GM19239 (cell line): Measurements from ENCODE around the gene DMAC2.
"Not testable (repeated sequence)": the region's sequence is repeated elsewhere in the genome, so short reads cannot be mapped to it uniquely, and the experiment has no call there.

Source experiments
- DNase-seq: peaks from one replicate; pipeline ENCODE4 v3.0.0; 2011; ENCODE audit warnings: low spot score; ENCODE audit not compliant: insufficient read length
- FAIRE-seq: peaks from 2 replicates; lab custom pipeline; 2011; peaks lifted over from hg19 to GRCh38; lab: Jason Lieb, UNC

Gene DMAC2

DNA sequence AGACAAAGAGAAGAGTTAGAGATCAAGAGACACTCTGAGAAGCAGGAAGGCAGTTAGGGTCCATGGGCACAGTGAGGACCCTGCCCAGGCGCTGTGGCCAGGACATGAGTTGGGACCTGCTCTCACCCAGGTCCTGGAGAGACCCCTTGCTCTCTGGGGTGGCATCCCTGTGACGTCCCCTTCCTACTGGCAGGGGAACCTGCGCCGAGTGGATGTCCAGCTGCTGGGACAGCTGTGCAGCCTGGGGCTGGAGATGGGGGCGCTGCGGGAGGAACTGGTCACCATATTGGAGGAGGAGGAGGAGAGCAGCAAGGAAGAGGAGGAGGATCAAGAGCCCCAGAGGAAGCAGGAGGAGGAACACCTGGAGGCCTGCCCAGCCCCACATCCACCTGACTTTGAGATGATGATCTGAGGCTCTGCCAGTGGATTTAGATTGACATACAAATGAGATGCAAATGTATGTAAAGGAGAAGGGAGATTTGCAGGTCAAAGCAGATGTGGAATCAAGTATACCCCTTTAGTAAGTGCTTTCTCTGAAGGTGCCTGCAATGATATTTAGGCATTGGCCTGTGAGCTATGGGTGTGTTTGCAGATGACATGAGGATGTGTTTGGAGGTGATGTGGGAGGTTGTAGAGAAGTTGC, 4.2 kb upstream of the DMAC2 start:
- no peak for FAIRE-seq
- DNase-seq: no peak

DNA sequence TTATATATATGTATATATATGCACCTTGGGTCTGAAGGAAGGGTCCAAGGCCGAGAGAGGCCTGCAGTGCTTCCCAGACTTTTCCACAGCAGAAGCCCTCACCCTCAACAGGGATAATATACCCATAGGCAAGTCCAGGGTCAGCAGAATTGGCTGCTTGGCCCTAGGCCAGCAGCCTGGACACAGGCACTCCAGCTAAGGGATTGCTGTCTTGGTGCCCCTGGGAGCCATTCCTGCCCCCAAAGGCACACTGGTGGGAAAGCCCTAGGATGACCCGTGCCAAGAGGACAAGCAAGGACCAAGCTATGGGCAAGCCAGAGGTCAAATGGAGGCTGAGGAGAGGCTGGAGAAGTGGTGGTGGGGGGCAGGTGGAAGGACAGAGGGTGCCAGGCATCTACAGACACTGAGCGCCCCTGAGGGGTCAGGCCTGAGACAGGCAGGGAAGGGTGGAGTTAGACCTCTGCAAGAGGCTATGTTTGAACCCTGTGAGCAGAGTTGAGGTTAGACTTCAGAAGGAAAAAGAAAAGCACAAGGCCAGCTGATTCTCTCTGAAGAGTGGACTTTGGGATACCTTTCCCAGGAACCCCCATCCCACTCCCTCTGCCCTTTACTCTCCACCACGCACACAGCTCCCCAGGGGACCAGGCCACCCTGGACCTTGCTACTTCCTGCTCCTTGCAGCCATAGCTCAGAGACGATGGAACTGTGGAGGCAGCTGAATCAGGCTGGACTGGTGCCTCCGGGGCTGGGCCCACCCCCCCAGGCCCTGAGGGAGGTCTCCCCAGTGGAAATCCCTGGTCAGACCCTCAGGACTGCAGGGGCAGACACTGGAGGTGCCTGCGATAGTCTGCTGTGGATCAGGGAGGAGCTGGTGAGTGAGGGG, 3.0 kb upstream of the DMAC2 start, which contains the start of gene ERICH4:
ERICH4 (plus strand) TSS at position 684 of the 883 bp plus-strand sequence; CDS start at position 698, 14 bp downstream.
- FAIRE-seq (no peak), DNase-seq (no peak)

DNA sequence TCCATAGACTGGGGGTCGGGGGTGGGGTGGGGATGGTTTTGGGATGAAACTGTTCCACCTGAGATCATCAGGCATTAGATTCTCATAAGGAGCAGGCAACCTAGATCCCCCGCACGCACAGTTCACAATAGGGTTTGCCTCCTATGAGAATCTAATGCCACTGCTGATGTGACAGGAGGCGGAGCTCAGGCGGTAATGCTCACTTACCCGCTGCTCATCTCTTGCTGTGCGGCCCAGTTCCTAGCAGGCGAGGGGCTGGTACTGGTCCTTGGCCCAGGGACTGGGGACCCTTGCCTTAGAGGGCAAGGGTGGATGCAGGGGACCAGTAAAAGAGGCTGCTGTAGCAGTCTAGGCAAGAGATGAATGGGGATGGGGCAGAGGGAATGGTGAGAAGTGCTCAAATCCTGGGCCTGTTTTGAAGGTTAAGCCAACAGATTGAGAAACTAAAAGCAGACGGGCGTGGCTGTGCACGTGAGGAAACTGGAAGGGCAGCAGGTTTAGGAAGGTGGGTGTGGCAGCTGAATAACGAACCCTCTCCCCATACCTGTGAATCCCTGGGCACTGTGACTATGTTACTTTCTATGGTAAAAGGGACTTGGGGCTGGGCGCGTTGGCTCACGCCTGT, 1.7 kb upstream of the DMAC2 start:
- FAIRE-seq (no peak), DNase-seq (no peak)

DNA sequence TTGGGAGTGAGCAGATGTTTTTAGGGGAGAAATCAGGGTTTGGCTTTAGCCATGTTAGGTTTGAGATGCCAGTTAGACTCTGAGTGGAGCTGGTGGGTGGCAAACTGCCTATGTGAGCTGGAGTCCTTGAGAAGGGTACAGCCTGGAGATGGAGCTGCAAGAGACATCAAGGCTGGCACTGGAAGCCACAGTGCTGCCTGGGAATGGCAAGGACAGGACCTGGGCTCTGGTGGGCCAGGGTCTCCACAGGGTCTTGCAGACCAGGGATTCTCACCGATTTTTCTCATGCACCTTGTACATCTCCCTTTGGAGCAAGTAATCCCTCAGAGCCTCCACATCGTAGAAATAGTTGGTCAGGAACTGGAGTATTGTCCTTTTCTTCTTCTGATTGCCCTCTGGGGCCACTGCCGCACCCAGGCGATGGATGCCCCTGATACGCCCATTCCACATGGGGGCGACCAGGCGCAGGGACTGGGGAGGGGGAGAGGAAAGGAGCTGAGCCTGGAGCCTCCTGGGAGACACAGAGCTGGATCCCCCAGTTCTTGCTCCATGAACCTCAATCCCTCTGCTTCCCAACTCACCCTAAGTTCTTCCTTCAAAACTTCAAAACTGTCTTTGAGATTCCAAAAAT, 1.7 kb downstream of the DMAC2 start:
- DNase-seq (no peak), FAIRE-seq (no peak)

DNA sequence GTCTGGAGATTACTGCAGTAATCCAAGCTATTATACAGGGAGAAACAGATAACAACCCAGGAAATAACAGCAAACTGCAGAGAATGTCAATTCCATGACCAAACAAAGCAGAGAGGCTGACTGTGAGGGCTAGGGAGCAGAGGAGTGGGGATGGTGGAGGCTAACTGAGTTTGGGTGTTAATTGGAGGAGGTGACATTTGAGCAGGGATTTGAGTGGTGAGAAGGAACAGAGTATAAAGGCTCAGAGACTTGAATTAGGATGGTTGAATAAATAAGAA, 3.1 kb downstream of the DMAC2 start:
- DNase-seq (no peak), FAIRE-seq (no peak)

DNA sequence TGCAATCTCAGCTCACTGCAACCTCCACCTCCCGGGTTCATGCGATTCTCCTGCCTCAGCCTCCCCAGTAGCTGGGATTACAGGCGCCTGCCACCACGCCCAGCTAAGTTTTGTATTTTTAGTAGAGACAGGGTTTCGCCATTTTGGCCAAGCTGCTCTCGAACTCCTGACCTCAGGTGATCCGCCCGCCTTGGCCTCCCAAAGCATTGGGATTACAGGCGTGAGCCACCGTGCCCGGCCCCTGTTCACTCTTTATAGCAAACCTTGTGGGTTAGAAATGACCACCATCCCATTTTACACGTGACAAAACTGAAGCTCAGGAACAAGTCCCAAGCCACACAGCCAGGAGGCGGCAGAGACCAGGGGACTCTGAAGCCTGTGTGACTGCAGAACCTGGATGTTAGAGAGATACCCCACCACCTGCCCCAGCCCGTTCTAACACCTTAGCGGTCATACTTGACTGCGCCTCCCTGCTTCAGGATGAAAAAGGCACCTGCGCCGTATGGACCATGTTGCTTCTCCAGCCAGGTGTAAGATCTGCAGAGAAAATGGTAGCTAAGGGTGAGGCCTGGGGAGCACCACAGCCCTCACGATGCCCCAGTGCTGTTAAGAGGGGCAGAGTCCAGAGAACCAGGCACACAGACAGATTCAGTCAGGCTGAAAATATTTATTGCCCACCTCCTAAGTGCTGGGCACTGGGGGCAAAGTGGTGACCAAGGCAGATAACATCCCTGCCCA, 3.6 kb downstream of the DMAC2 start:
- no peak for FAIRE-seq

DNA sequence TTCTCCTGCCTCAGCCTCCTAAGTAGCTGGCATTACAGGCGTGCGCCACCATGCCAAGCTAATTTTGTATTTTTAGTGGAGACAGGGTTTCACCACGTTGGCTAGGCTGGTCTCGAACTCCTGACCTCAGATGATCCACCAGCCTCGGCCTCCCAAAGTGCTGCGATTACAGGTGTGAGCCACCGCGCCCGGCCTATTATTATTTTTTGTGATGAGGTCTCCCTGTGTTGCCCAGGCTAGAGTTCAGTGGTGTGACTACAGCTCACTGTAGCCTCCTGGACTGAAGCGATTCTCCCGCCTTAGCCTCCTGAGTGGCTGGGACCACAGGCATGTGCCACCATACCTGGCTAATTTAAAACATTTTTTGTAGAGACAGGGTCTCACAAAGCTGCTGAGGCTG, 4.3 kb downstream of the DMAC2 start:
- not testable (repeated sequence) for FAIRE-seq, DNase-seq

More for the DNA sequence above, 3.6 kb downstream of the DMAC2 start:
- DNase-seq: no peak

DNA sequence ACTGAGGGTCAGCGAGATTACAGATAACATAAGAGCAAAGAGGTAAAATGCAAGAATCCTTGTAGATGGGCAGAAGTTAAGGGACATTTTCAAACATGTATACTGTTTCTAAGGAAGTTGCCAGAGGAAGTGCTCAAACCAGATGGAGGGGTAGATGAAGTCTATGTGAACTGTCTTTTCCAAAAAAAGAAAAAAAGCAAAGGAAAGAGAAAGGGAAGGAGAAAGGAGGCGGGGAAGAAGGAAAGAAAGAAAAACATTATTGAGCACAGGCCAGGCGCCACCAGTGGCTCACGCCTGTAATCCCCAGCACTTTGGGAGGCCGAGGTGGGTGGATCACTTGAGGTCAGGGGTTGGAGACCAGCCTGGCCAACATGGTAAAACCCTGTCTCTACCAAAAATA, 5.3 kb downstream of the DMAC2 start:
- no peak for DNase-seq
- FAIRE-seq: no peak

DNA sequence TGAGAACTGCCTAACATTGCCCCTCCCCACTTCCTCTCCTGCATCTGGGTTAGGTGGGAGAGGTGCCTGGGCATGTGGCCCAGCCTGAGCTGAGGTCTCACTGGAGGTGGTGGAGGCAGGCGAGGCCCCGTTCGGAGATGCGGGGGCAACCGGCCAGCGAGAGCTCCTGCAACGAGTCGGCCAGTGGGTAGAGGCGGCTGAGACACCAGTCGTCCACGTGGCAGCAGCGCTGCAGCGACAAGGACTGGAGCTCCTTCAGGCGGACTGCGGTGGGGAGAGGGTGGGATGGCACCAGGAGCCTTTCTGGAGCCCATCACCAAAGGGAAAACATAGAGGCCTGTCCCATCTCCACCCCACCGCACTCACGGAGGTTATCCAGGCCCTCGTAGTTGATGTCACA, 6.5 kb downstream of the DMAC2 start:
- FAIRE-seq: no peak
- DNase-seq: no peak

DNA sequence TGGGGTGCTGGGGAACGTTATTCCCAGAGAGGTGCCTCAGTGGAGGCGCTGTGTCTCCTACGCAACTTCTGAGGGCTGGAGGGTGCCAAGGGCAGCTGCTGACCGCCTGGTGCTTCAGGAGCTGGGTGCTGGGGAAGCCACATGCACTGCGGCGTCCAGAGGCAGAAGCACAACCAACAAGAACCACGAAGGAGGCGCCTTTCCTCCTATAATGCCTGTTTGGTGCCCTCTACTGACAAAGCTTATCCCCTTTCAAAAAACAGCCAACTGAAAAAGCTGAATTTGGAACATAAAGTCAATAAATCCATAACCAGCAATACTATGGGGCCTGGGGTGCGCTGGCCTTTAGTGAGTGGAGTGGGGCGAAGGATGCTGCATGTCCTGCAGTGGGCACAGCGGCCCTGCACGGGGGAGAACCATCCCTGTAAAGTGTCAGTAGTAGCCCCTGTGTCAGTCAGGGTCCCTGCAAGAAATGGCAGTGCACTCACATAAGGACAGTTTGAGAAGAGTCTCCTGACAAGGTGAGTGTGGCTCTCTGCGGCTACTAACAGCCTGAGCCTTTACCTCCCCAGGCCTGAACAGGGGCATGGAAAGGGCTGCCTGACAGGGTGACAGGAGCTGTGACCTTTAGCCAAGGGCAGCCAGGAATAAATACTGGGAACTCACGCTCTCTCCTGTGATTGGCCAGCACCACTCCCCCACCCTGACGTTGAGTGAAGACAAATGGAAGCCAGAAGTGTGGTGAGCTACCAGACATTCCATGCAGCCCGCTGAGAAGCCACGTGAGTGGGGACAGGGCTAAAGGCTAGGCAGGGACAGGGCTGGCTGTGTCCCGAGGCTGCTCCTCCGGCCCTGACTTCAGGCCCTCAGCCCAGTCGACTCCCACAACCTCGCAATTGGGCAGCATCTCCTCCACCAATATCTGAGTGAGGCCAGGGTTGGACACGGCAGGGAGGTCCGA, 8.0 kb downstream of the DMAC2 start:
- DNase-seq (no peak), FAIRE-seq (no peak)

DNA sequence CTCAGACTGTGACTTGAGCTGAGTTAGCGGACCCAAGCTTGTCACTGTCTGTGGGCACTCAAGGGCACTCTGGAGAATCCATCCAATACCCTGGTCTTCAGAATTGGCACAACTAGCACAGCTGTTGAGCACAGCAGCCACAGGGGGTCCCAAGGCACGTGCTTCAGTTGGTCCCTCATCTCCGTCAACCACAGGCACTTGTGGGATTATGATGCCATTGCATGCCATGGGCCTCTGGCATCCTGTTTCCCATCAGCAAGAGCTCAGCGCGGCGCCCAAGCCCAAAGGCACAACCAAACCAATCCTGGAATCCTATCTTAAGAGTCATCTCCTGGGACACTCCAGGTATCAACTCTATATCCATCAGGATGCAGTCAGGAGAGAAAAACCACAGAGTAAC, 8.8 kb downstream of the DMAC2 start:
- FAIRE-seq (no peak), DNase-seq (no peak)

DNA sequence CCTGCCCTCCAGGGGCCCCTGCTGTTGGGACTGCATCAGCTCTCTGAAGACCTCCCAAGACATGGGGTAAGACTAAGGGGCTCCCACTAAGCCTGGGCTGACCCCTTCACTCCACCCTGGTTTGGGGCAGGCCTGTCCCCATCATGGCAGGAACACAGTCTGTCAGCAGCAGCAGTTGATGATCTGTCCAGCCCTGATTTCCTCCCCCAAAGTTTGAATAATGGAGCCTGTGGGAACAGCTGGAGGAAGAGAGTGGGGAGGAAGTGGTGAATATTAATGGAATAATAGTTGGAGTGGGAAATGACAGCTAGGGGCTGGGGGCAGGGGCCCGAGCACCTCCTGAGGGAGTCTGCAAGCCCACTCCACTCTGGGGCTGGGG, 11.2 kb downstream of the DMAC2 start:
- DNase-seq (no peak), FAIRE-seq (no peak)

DNA sequence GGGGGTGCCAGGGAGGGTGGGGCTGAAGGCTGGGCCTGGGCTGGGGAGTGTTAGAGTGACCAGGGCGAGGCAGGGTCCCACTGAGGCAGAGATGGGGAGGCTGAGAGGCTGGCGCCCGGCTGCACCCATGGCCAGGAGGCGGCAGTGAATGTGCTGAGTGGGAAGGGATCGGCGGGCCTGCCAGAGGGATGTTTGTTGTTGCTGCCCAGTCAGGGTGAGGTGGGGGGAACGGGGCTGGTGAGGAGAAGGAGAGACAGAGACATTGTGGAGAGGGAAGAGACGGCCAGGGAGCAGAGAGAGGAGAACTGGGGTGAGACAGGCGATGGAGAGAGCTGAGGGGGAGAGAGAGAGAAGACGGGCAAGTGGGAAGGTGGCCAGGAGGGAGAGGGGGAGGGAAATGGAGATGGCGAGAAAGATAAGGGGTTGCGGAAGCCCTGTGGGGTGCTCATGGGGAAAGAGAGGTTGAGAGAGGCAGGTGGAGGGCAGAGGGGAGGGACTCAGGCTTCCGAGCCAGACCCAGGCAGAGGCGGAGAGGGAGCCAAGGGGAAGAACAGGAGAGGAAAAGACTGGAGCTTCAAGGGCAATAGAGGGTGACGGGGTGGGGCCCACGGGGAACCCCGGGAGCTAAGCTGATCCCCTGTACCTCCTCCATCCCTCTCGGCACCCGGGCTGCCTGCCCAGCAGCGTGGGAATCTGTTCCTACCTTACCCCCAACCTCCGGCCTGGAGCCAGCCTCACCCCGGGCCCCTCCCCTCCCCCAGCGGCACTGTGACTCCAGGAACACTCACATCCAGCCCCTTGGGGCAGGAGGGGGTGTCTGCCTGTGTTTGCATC, 11.8 kb downstream of the DMAC2 start:
- DNase-seq (no peak), FAIRE-seq (peak; percentile 39)

DNA sequence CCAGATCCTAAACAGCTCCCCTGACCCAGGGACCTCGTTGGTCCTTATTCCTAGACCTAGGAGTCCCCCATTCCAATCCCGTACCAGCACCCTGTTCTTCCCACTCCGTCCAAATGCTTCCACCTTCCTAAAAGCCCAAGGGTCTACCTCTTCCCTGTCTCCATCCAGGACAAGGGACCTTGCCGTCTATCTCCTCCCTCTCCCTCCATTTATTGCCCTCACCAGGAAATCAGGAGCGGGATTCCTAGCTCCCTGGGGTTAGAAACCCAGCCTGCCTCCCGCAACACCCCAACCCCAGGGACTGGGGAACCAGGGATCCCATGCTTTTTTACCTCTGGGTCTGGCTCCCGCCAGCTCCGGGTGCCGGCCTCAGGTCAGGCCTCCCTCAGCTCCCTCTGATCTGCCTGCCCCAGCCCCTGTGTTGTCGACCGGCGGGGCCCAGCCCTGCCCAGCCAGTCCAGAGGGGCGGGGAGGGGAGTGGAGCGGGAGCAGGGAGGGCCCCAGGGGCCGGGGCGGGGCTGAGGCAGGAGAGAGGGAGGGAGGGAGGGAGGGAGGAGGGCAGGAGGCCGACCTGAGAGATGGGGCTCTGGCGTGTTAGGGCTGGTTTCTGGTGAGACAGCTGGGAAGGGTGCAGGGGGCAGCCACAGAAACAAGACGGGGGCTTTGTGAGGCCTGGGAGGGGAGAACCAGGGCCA, 12.6 kb downstream of the DMAC2 start, which contains the start of gene B3GNT8:
B3GNT8 (minus strand) TSS at position 423 of the 695 bp plus-strand sequence. CDS start 596 bp downstream, outside the sequence.
- FAIRE-seq: no peak
- DNase-seq: peak; percentile 36

DNA sequence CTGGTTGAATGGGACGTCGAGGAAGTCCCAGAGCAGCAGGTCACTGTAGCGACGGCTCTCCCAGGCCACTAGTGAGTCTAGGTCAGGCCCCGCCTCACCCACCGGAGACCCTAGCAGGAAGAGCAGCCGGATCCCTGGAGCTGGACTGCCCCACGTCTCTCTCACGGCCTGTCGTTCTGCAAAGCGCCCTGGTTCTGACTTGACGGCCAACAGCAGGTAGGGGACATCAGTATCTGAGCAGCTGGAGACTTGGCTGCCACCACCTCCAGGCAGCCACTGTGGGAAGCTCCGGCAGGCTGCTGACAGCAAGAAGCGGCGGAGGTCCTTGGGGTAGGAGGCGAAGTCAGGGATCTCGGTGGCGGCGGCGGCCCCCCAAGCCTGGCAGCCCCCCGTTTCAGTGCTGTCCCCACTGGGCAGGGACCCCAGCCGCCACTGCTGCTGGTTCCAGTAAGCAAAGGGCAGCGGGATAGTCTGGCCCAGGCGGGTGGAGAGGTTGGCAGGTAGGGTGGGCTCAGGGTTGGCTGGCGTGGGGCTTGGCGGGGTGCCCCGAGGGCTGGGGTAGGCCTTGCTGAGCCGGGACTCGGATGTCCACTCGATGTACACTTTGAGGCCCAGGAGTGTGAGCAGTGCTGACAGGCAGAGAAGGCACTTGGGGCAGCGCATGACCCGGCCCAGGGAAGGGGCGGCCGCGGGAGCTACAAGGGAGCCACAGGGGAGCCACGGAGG, 13.4 kb downstream of the DMAC2 start:
- FAIRE-seq: no peak
- no peak for DNase-seq

DNA sequence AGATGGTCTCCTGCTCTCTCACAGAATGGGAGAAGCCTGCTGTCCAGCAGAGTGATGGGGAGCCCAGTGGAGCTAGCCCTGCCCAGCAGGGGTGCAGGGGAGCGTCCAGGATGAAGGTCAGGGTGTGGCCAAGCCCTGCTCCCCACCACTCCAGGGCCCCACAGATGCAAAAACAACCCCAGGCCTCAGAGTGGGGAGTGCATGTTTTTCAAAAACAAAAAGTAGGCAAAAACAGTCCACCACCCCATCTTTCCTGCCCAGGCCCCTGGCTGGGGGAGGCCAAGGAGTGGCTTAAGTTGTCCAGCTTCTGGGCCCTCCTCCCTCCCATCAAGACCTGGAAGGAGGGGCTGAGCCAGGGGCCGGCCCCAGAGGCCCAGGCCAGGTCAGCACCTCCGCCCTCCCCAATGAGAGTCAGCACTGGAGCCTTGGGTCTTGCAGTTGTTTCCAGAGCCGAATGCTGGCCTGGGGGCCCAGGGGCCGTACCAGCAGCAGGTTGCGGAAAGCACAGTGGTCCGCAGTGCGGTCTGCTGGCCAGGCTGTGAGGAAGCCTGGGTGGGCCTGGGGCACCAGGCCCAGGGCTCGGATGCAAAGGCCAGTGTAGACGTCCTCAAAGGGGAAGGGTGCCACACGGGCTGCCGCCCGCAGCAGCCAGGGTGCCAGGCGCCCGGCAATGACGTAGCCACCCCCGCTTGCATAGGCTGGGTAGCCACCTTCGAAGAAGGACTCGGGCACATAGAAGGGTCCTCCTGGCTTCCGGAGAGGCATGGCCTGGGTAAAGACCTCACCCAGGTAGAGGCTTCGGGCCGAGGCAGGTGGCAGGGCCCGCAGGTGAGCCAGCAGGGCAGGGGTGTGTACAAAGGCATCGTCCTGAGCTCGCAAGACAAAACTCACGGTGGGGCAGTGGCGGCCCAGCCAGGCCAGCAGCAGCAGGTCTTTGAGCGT, 14.3 kb downstream of the DMAC2 start:
- FAIRE-seq (no peak), DNase-seq (no peak)
